ENCODE results near the gene USP11.
A peak's percentile ranks its signal among the peaks of the same experiment; 100 is the strongest.

The USP11 gene

DNA sequence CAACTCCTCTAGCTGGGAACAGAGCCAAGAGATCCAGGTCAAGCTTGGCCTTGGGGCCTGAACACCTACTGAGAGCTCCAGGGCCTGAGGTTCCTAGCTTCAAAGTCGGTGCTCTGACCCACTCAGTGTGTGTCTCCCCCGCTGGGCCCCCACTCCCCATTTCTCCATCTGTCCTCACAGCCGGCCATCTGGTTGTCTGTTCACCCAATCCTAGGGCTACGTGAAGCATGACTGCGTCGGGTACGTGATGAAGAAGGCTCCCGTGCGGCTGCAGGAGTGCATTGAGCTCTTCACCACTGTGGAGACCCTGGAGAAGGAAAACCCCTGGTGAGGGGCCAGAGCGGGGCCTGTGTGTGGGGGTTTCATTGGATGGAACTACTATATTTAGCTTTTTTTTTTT lies 12.3 kb downstream of the USP11 start:
- ChIA-PET POLR2A (interaction anchor here (0.6 to 3.2 kb wide), 2 partner anchors 12 to 21 kb away, joined by 4 to 8 read pairs; partner anchors contain the start of gene USP11), CTCF (interaction anchor here (0.6 to 0.9 kb wide), 3 partner anchors 8 to 99 kb away, joined by 3 to 4 read pairs (median 3); no protein-coding TSS in a partner anchor)
- Histone ChIP-seq H3K4me1 (ENCODE audit: control insufficient read depth, insufficient read depth, low read length) (no peaks in the 10 kb centered on the region), H3K27ac (ENCODE audit: extremely low read depth, low read depth, low read length) (no peak overlapping the region), H3K9me3 (ENCODE audit: control insufficient read depth, insufficient read depth, low read depth, low read length) (no peaks in the 10 kb centered on the region), H3K36me3 (ENCODE audit: control insufficient read depth in 2 of 2, insufficient read depth in 1 of 2, low read length in 2 of 2) (peaks cover 30 to 89% of the 10 kb centered on the region in 2 experiments), H3K4me3 (ENCODE audit: low read depth, low read length) (no peak overlapping the region)
- TF ChIP-seq ZIC2 (tag by site-specific recombination; IDR thresholded peaks at IDR 0.05) = peak; percentile 47
- TF ChIP-seq ZNF366 (tag by site-specific recombination; conservative IDR thresholded peaks at IDR 0.05) = no peak

- no peak overlapping the region for H3K4me3 ChIP-seq (ENCODE audit: low read depth, low read length)
- TF ChIP-seq INSM2 (tag by site-specific recombination; IDR thresholded peaks at IDR 0.05) = no peak
- TF ChIP-seq ZNF19 (tag by site-specific recombination; IDR thresholded peaks at IDR 0.05; ENCODE audit: low read depth) = no peak
- TF ChIP-seq ZNF311 (tag by site-specific recombination; IDR thresholded peaks at IDR 0.05; ENCODE audit: borderline replicate concordance) = no peak
- no peak for TF ChIP-seq ZNF677 (tag by site-specific recombination; IDR thresholded peaks at IDR 0.05)
- TF ChIP-seq ZNF223 (tag by site-specific recombination; IDR thresholded peaks at IDR 0.05) = no peak
- peak; percentile 74 for TF ChIP-seq EGR2 (tag by site-specific recombination; IDR thresholded peaks at IDR 0.05; ENCODE audit: low read depth)
- TF ChIP-seq ZNF549 (tag by site-specific recombination; IDR thresholded peaks at IDR 0.05) = no peak
- no peak for TF ChIP-seq ZNF18 (tag by site-specific recombination; IDR thresholded peaks at IDR 0.05)
- no peak for TF ChIP-seq ZNF26 (tag by site-specific recombination; IDR thresholded peaks at IDR 0.05)
- no peak for TF ChIP-seq RBAK (tag by site-specific recombination; IDR thresholded peaks at IDR 0.05)
- TF ChIP-seq ZNF660 (tag by site-specific recombination; IDR thresholded peaks at IDR 0.05) = no peak
- TF ChIP-seq ZFP3 (tag by site-specific recombination; IDR thresholded peaks at IDR 0.05; ENCODE audit: low read depth) = no peak
- peak; percentile 69 for TF ChIP-seq GLIS1 (tag by site-specific recombination; IDR thresholded peaks at IDR 0.05)
- TF ChIP-seq GLI2 (tag by site-specific recombination; IDR thresholded peaks at IDR 0.05; ENCODE audit: borderline replicate concordance, low read depth) = no peak
- TF ChIP-seq ZNF777 (tag by site-specific recombination; IDR thresholded peaks at IDR 0.05; ENCODE audit: borderline replicate concordance) = no peak
- no peak for TF ChIP-seq ZNF391 (tag by site-specific recombination; IDR thresholded peaks at IDR 0.05; ENCODE audit: borderline replicate concordance, low read depth)
- no peak for TF ChIP-seq ZNF202 (tag by site-specific recombination; IDR thresholded peaks at IDR 0.05; ENCODE audit: borderline replicate concordance)
- TF ChIP-seq, protein P1, sequence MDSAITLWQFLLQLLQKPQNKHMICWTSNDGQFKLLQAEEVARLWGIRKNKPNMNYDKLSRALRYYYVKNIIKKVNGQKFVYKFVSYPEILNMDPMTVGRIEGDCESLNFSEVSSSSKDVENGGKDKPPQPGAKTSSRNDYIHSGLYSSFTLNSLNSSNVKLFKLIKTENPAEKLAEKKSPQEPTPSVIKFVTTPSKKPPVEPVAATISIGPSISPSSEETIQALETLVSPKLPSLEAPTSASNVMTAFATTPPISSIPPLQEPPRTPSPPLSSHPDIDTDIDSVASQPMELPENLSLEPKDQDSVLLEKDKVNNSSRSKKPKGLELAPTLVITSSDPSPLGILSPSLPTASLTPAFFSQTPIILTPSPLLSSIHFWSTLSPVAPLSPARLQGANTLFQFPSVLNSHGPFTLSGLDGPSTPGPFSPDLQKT (IDR thresholded peaks at IDR 0.05; ENCODE audit: borderline replicate concordance, low read depth, low read length) = no peak
- peak; percentile 42 for TF ChIP-seq ZNF398 (tag by site-specific recombination; IDR thresholded peaks at IDR 0.05)
- TF ChIP-seq ZNF416 (tag by site-specific recombination; IDR thresholded peaks at IDR 0.05) = no peak
- TF ChIP-seq ZNF704 (tag by site-specific recombination; IDR thresholded peaks at IDR 0.05) = no peak
- peak; percentile 71 for TF ChIP-seq ZFHX2 (tag by site-specific recombination; conservative IDR thresholded peaks at IDR 0.05)
- TF ChIP-seq ZFP37 (tag by site-specific recombination; IDR thresholded peaks at IDR 0.05) = no peak
Observed at GRCh38 chrX:47247206-47247998, 14.6 kb downstream of the USP11 start.

More at GRCh38 chrX:47247206-47247998, 14.6 kb downstream of the USP11 start:
- Histone ChIP-seq H3K27ac (ENCODE audit: extremely low read depth, low read depth, low read length) (no peak overlapping the region), H3K36me3 (ENCODE audit: control insufficient read depth in 2 of 2, insufficient read depth in 1 of 2, low read length in 2 of 2) (peaks cover 25 to 66% of the 10 kb centered on the region in 2 experiments; a peak in 2 of 3 replicates), H3K4me1 (ENCODE audit: control insufficient read depth, insufficient read depth, low read length) (no peaks in the 10 kb centered on the region), H3K9me3 (ENCODE audit: control insufficient read depth, insufficient read depth, low read depth, low read length) (no peaks in the 10 kb centered on the region)
- ChIA-PET CTCF (no interaction called here), POLR2A (interaction anchor here (1.0 to 3.2 kb wide), 2 partner anchors 14 to 29 kb away, joined by 4 to 8 read pairs; partner anchors contain the start of gene USP11)
